Neuronal stem cell (in vitro differentiated cells): ENCODE results near the gene KCTD7.
"Not testable (repeated sequence)": the region's sequence is repeated elsewhere in the genome, so short reads cannot be mapped to it uniquely, and the experiment has no call there.

ENCODE experiments used
- DNase-seq: peaks from one replicate; pipeline ENCODE4 v3.0.0-alpha.2; 2013; ENCODE audit warnings: low spot score
- H2AFZ ChIP-seq: one replicate; pipeline ENCODE4 v1.6.1; 2013; ENCODE audit warnings: mild to moderate bottlenecking, low read length, inconsistent platforms
- H2AK5ac ChIP-seq: 2 replicates; pipeline ENCODE4 v1.6.1; 2013; ENCODE audit warnings: low read depth, mild to moderate bottlenecking, inconsistent platforms, low read length, moderate library complexity, mixed read lengths
- H2BK120ac ChIP-seq: 2 replicates; pipeline ENCODE4 v1.6.1; 2013; ENCODE audit warnings: low read depth, mild to moderate bottlenecking, inconsistent platforms, low read length, moderate library complexity, mixed read lengths
- H2BK12ac ChIP-seq: one replicate; pipeline ENCODE4 v1.6.1; 2013; ENCODE audit warnings: low read length, inconsistent platforms
- H2BK15ac ChIP-seq: 2 replicates; pipeline ENCODE4 v1.6.1; 2013; ENCODE audit warnings: mild to moderate bottlenecking, low read length, inconsistent platforms, mixed read lengths
- H2BK5ac ChIP-seq: one replicate; pipeline ENCODE4 v1.6.1; 2013; ENCODE audit warnings: inconsistent platforms, mild to moderate bottlenecking, low read length, moderate library complexity
- H3K14ac ChIP-seq: one replicate; pipeline ENCODE4 v1.6.1; 2013; ENCODE audit warnings: low read length, inconsistent platforms
- H3K18ac ChIP-seq: 2 replicates; pipeline ENCODE4 v1.6.1; 2013; ENCODE audit warnings: low read length, inconsistent platforms
- H3K23ac ChIP-seq: 2 replicates; pipeline ENCODE4 v1.6.1; 2013; ENCODE audit warnings: low read depth, mild to moderate bottlenecking, mixed read lengths, low read length, inconsistent platforms; ENCODE audit not compliant: poor library complexity
- H3K27ac ChIP-seq: replicated peaks from 3 replicates; pipeline ENCODE4 v1.5.1; 2013; ENCODE audit warnings: low read length, inconsistent platforms
- H3K27me3 ChIP-seq, 3 experiments: 2 replicates each; pipeline ENCODE4 v1.6.1; 2013; ENCODE audit warnings: low read length in 3 of 3, mild to moderate bottlenecking in 2 of 3, inconsistent platforms in 1 of 3, low read depth in 1 of 3, mixed read lengths in 1 of 3, moderate library complexity in 1 of 3; ENCODE audit not compliant: control insufficient read depth in 3 of 3, insufficient read depth in 3 of 3
- H3K36me3 ChIP-seq, 2 donors: replicated peaks in 1 of 2; 2 replicates each; pipeline ENCODE4 v1.6.1; 2013; ENCODE audit warnings: low read length in 2 of 2; ENCODE audit not compliant: control insufficient read depth in 2 of 2, insufficient read depth in 2 of 2
- H3K4ac ChIP-seq: 2 replicates; pipeline ENCODE4 v1.6.1; 2013; ENCODE audit warnings: inconsistent platforms, mild to moderate bottlenecking, low read length, moderate library complexity
- H3K4me1 ChIP-seq, 2 donors: 1 replicate in 1 of 2; 2 replicates in 1 of 2; pipeline ENCODE4 v1.6.1; 2013; ENCODE audit warnings: low read length in 2 of 2, low read depth in 1 of 2; ENCODE audit not compliant: control insufficient read depth in 2 of 2, insufficient read depth in 1 of 2
- H3K4me2 ChIP-seq: one replicate; pipeline ENCODE4 v1.6.1; 2013; ENCODE audit warnings: mild to moderate bottlenecking, low read length, inconsistent platforms; ENCODE audit not compliant: insufficient read depth, poor library complexity, severe bottlenecking
- H3K4me3 ChIP-seq, 2 donors: 2 replicates each; pipeline ENCODE4 v1.5.1; 2013; ENCODE audit warnings: low read length in 2 of 2, mild to moderate bottlenecking in 2 of 2, inconsistent platforms in 1 of 2, moderate library complexity in 1 of 2
- H3K79me1 ChIP-seq: one replicate; pipeline ENCODE4 v1.6.1; 2013; ENCODE audit warnings: low read depth, mild to moderate bottlenecking, inconsistent platforms, low read length, moderate library complexity
- H3K9ac ChIP-seq: one replicate; pipeline ENCODE4 v1.6.1; 2013; ENCODE audit warnings: mild to moderate bottlenecking, low read depth, low read length, inconsistent platforms; ENCODE audit not compliant: poor library complexity
- H3K9me3 ChIP-seq, 2 donors: replicated peaks in 1 of 2; 2 replicates each; pipeline versions ENCODE3 to v1.6.1; 2013; ENCODE audit warnings: low read length in 2 of 2, mild to moderate bottlenecking in 2 of 2, inconsistent platforms in 1 of 2, low read depth in 1 of 2, mixed read lengths in 1 of 2, moderate library complexity in 1 of 2; ENCODE audit not compliant: control insufficient read depth in 2 of 2, insufficient read depth in 1 of 2
- H4K8ac ChIP-seq: one replicate; pipeline ENCODE4 v1.6.1; 2013; ENCODE audit warnings: low read depth, mild to moderate bottlenecking, inconsistent platforms, low read length, moderate library complexity
- H4K91ac ChIP-seq: one replicate; pipeline ENCODE4 v1.6.1; 2013; ENCODE audit warnings: low read length, low read depth, mild to moderate bottlenecking, inconsistent platforms; ENCODE audit not compliant: poor library complexity
- WGBS, 2 donors: extraction: QIAGEN DNeasy Blood & Tissue Kit; methylation state at CpG; one replicate each; pipeline ENCODE4 v1.1.7; 2013; ENCODE audit warnings: missing lambda C conversion rate in 2 of 2, mixed read lengths in 1 of 2; ENCODE audit not compliant: insufficient read length in 2 of 2, insufficient replicate concordance in 1 of 2; ENCODE audit errors: extremely low coverage in 2 of 2; 5-methylcytosine and 5-hydroxymethylcytosine counted together

The KCTD7 gene

GRCh38 chr7:66669088-66669487, 40.4 kb downstream of the KCTD7 start:
- Histone ChIP-seq H4K91ac (no peak overlapping the region), H3K18ac (no peak overlapping the region), H3K79me1 (peaks cover 12% of the 10 kb centered on the region), H3K4me2 (peak overlapping the region; percentile 11), H3K36me3 (peaks cover 2 to 25% of the 10 kb centered on the region in 2 donors), H3K9me3 (peaks cover 0 to 2% of the 10 kb centered on the region in 2 donors), H3K4me3 (no peak overlapping the region), H3K4me1 (no peaks in the 10 kb centered on the region), H3K23ac (no peak overlapping the region), H2AFZ (no peak overlapping the region), H2BK5ac (no peak overlapping the region), H3K27me3 (no peaks in the 10 kb centered on the region), H2AK5ac (no peak overlapping the region), H2BK120ac (no peak overlapping the region), H3K9ac (no peak overlapping the region), H3K4ac (no peak overlapping the region), H3K27ac (no peak overlapping the region), H2BK12ac (no peak overlapping the region), H4K8ac (no peak overlapping the region), H2BK15ac (no peak overlapping the region), H3K14ac (no peak overlapping the region)
- WGBS, 2 donors: no CpG with 5 or more reads among the region's 7 CpGs
- no peak for DNase-seq

- Histone ChIP-seq H3K23ac (no peak overlapping the region), H3K9ac (no peak overlapping the region), H2BK15ac (no peak overlapping the region), H3K27me3 (no peaks in the 10 kb centered on the region), H2AK5ac (no peak overlapping the region), H3K9me3 (peaks cover 0 to 2% of the 10 kb centered on the region in 2 donors), H3K79me1 (peaks cover 14% of the 10 kb centered on the region), H3K27ac (no peak overlapping the region), H3K4me3 (no peak overlapping the region), H4K91ac (no peak overlapping the region), H2BK5ac (no peak overlapping the region), H3K14ac (no peak overlapping the region), H2BK12ac (no peak overlapping the region), H3K4me1 (no peaks in the 10 kb centered on the region), H3K36me3 (peaks cover 2 to 25% of the 10 kb centered on the region in 2 donors), H2BK120ac (no peak overlapping the region), H3K18ac (no peak overlapping the region), H2AFZ (no peak overlapping the region), H3K4me2 (no peak overlapping the region), H3K4ac (no peak overlapping the region), H4K8ac (no peak overlapping the region)
- DNase-seq: no peak
- no CpG with 5 or more reads among the region's 5 CpGs for WGBS, 2 donors
These were observed 40.8 kb downstream of the KCTD7 start for GRCh38 chr7:66669496-66669895.

GRCh38 chr7:66671034-66671433, 42.4 kb downstream of the KCTD7 start:
- H3K4me1 ChIP-seq: no peaks in the 10 kb centered on the region
- no peaks in the 10 kb centered on the region for H3K27me3 ChIP-seq
- no peak overlapping the region for H3K4me2 ChIP-seq
- no peak overlapping the region for H3K27ac ChIP-seq
- H3K4ac ChIP-seq: no peak overlapping the region
- no CpG with 5 or more reads among the region's 3 CpGs for WGBS, 2 donors
- no peaks in the 10 kb centered on the region for H3K9me3 ChIP-seq
- no peak overlapping the region for H3K9ac ChIP-seq
- no peak overlapping the region for H3K4me3 ChIP-seq
- H2AFZ ChIP-seq: no peak overlapping the region
- H2AK5ac ChIP-seq: no peak overlapping the region
- H4K91ac ChIP-seq: no peak overlapping the region
- H2BK15ac ChIP-seq: no peak overlapping the region
- no peak overlapping the region for H3K18ac ChIP-seq
- H3K79me1 ChIP-seq: peaks cover 12% of the 10 kb centered on the region
- no peak overlapping the region for H3K23ac ChIP-seq
- no peak overlapping the region for H4K8ac ChIP-seq
- H2BK12ac ChIP-seq: no peak overlapping the region
- no peak overlapping the region for H2BK5ac ChIP-seq
- no peak for DNase-seq
- no peak overlapping the region for H3K14ac ChIP-seq
- H3K36me3 ChIP-seq: peaks cover 2 to 23% of the 10 kb centered on the region in 2 donors
- H2BK120ac ChIP-seq: no peak overlapping the region

- no CpG with 5 or more reads among the region's 2 CpGs for WGBS, 2 donors
- not testable (repeated sequence) for H3K27ac ChIP-seq, H4K8ac ChIP-seq, H3K9ac ChIP-seq, H3K23ac ChIP-seq, H3K4ac ChIP-seq, H2BK12ac ChIP-seq, H3K4me3 ChIP-seq, H2BK120ac ChIP-seq, H2AK5ac ChIP-seq, DNase-seq, H2BK15ac ChIP-seq, H3K4me1 ChIP-seq, H3K4me2 ChIP-seq, H2AFZ ChIP-seq, H2BK5ac ChIP-seq, H4K91ac ChIP-seq, H3K9me3 ChIP-seq, H3K27me3 ChIP-seq, H3K14ac ChIP-seq, H3K18ac ChIP-seq
- peaks cover 12% of the 10 kb centered on the region for H3K79me1 ChIP-seq
- peaks cover 2 to 23% of the 10 kb centered on the region in 2 donors for H3K36me3 ChIP-seq
These were observed 42.8 kb downstream of the KCTD7 start for GRCh38 chr7:66671486-66671885.
